ENCODE measurements around the gene EIF5A2.

EIF5A2 gene

GRCh38 chr3:170844377-170844776 is 64.1 kb downstream of the EIF5A2 start:
- DNase-seq = no peak

DNA sequence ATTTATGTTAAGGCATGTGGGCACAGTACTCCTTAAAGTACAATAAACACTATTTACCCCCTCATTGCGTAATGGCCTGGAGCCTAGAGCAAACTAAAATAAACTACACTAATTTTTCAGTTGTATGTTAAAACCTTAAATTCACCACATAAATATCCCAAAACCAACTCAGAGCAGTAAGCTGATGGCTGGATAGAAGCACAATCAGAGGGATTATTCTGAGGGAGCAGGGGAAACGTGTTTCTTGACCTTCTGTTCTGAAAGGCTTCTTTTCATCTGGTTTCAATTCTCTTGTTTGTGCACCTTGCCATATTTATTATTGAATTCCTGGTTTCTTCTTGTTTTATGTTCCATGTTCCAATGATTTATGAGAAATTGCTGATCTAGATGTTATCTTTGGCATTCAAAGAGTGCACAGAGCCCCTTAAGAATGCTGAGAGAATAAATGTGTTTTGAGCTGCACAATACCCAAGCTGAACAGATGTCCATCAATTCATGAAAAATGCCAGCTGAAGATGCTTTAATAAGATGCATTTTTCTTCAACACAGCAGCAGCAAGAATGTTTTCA is 68.1 kb downstream of the EIF5A2 start:
- no peak for DNase-seq

- DNase-seq = no peak
Observed at GRCh38 chr3:170839518-170840100, 68.8 kb downstream of the EIF5A2 start.

All from NCI-H2107 (cell line).